CD1c-positive myeloid dendritic cell (primary cell): Measurements from ENCODE around the gene GPRASP2.

Experiments
- DNase-seq: peaks from one replicate; pipeline ENCODE4 v3.0.0-alpha.2; 2016; ENCODE audit errors: extremely low spot score

GPRASP2 gene

DNA sequence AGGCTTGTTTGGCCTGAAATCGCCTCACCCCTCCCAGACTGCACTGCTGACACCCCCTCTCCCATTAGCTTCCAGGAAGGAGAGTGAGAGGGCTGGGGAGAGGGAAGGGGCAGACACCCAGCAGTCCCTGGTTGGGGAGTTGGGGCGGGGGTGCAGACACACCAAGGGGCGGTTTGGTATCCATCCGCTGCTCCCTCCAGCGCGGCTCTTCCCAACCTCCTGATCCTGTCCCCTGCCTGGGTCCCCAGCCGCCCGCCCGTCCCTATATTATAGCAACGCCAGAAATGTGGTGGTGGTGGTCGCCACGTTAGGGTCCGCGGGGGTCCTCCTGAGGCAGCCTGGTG lies 33.2 kb downstream of the GPRASP2 start:
- DNase-seq: no peak

DNA sequence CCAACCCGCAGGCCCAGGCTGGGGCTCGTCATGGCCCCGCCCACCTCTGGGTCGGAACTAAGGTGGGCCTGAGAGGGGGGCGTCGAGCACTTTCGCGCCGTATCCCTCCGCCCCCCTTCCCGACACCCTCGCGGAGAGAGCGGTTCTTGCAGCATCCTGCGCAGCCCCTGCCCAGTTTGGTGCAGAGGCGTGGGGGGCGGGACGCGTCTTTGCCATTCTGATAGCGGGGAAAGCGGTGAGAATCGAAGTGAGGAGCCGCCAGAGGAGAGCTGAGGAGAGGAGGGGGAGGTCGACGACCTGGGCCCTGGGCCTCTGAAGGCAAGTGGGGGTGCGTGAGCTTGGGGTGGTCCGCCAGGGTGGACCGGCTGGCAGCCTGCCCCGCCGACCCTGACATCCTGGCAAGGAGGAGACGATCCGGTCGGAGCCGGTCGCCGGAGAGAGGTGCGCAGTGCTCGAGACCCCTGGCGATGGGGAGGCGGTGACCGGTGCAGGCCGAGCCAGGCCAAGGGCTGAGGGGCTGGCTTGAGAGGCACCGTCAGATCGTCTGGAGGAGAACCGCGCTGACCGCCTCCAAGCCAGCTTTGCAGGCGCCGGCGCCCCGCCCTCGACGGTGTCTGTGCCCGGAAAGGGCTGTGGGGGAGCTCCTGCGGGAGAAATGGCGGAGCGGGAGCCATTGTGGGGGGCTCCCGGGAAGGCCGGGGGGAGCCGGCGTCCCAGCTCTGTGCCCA lies 33.8 kb downstream of the GPRASP2 start:
- DNase-seq: no peak

DNA sequence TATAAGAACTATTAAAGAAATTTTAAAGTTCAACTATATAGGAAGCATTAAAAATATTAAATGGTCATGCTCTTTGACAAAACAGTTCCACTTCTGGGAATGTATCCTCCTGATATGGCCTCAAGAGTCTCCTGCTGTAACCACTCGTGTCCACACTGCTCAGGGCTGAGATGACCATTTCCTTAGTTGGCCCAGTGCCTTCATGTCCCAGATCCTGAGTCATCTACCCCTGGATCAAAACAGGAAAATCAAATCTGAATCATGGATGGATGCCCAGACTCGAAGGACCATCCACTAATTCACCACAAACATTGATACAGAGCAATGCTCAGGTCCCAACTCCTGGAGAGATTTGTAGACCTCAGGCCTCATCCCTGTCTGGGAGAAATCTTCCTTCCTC lies 53.0 kb downstream of the GPRASP2 start:
- DNase-seq: no peak

DNA sequence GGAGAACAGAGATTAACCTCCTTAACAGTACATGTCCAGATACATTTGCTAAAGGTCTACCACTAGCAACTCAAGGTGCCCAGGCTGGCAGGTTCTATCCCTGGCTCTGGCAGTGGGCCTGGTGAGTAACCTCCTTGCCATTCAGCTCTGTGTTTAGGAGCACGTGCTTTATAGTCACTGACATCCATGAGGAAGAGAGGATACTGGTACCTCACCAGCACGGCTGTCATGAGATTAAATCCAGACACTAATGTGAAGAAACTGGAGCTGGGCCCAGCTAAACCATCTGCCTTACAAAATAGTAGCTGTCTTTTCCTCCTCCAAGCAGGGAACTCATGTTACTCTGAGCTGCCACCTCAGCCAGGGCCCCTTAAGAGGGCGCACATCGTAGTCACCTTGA lies 53.6 kb downstream of the GPRASP2 start:
- DNase-seq: no peak

DNA sequence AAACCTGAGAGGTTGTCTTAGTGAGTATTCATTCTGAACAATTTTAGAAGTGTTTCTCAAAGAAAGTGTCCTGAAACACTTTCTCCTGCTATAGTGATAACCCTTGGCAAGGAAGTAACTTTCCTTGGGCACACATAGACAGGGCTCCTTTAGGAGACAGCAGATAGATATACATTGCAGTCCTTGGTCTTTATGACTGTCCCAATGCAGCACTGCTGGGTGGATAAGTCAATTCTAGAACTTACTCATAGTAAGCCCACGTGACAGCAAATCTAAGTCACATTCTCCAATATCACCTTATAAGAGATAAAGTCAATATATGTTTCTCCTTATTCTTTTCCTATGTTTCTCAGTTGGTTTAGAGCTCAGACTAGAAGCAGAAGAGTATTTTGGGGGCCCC lies 55.0 kb downstream of the GPRASP2 start:
- DNase-seq: no peak
